Glutamatergic neuron (in vitro differentiated cells): Measurements from ENCODE around the gene STK24. TPM values are rescaled to one million over a fixed set of nuclear protein-coding genes. Genes with fewer than 3 reads are reported as not detected.

Experiments used
- DNase-seq: peaks from one replicate; pipeline ENCODE4 v3.0.0; 2022
- H3K27ac Mint-ChIP-seq: one replicate; pipeline ENCODE4 v1.8.0; 2020; ENCODE audit warnings: mild to moderate bottlenecking, mixed read lengths, inconsistent platforms; ENCODE audit not compliant: unreplicated experiment
- H3K27me3 Mint-ChIP-seq: one replicate; pipeline ENCODE4 v1.8.0; 2020; ENCODE audit warnings: mild to moderate bottlenecking, moderate library complexity, mixed read lengths, inconsistent platforms; ENCODE audit not compliant: unreplicated experiment
- H3K36me3 Mint-ChIP-seq: one replicate; pipeline ENCODE4 v1.8.0; 2020; ENCODE audit warnings: mild to moderate bottlenecking, mixed read lengths, inconsistent platforms; ENCODE audit not compliant: unreplicated experiment
- H3K4me1 Mint-ChIP-seq: one replicate; pipeline ENCODE4 v1.8.0; 2020; ENCODE audit warnings: mild to moderate bottlenecking, low read depth, mixed read lengths, inconsistent platforms; ENCODE audit not compliant: unreplicated experiment
- H3K4me3 Mint-ChIP-seq: one replicate; pipeline ENCODE4 v1.8.0; 2020; ENCODE audit warnings: mild to moderate bottlenecking, mixed read lengths, inconsistent platforms; ENCODE audit not compliant: unreplicated experiment
- H3K9me3 Mint-ChIP-seq: one replicate; pipeline ENCODE4 v1.8.0; 2020; ENCODE audit warnings: mild to moderate bottlenecking, moderate library complexity, mixed read lengths, inconsistent platforms; ENCODE audit not compliant: unreplicated experiment
- CTCF ChIP-seq: fragments of 200-600 bp; sonication (generic); IDR thresholded peaks from one replicate; pipeline ENCODE4 v1.5.0; 2021; ENCODE audit not compliant: partially characterized antibody, unreplicated experiment
- total RNA-seq: library from RNA; stranded (reverse); fragmentation: NEBNext Ultra II Directional; extraction: Animal tissue kit (Norgen Biotek cat#: 25700); gene quantifications from one replicate; pipeline ENCODE4 v1.2.1, GENCODE V29; 2021; ENCODE audit not compliant: unreplicated experiment

Gene STK24
- total RNA-seq, 1 donor from 2014 or later: 188 TPM

- Mint-ChIP-seq H3K4me3 (no peak overlapping the region), H3K36me3 (peaks cover 9% of the 10 kb centered on the region), H3K9me3 (peaks cover 11% of the 10 kb centered on the region), H3K27me3 (peaks cover 13% of the 10 kb centered on the region), H3K4me1 (peaks cover 53% of the 10 kb centered on the region), H3K27ac (no peak overlapping the region)
- TF ChIP-seq CTCF: no peak
- no peak for DNase-seq
Measured at GRCh38 chr13:98549006-98549727, 27.7 kb downstream of the STK24 start.

GRCh38 chr13:98548230-98548629 lies 28.7 kb downstream of the STK24 start:
- no peak overlapping the region for H3K4me3 Mint-ChIP-seq
- H3K27ac Mint-ChIP-seq: peak overlapping the region; percentile 74
- H3K36me3 Mint-ChIP-seq: peaks cover 9% of the 10 kb centered on the region
- peaks cover 11% of the 10 kb centered on the region for H3K9me3 Mint-ChIP-seq
- no peak for DNase-seq
- no peak for TF ChIP-seq CTCF
- peaks cover 55% of the 10 kb centered on the region for H3K4me1 Mint-ChIP-seq
- peaks cover 15% of the 10 kb centered on the region for H3K27me3 Mint-ChIP-seq

DNA sequence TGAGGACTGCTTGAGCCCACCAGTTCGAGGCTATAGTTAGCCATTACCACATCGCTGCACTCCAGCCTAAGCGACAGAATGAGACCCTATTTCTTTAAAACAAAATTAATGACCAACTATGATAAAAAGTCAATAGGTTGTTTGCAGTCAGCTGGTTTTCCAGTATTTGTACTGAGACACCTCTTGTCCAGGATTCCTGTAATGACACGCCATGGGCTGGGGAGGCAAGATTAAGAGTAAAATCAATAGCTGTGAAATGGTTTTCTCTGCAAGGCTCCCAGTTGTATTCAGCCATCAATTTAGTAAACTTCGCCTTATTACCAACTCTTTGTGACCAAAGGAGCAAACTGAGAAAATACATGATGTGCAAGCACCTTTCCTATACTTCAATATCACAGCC lies 29.5 kb downstream of the STK24 start:
- H3K27ac Mint-ChIP-seq: peak overlapping the region; percentile 74
- peaks cover 61% of the 10 kb centered on the region for H3K4me1 Mint-ChIP-seq
- H3K4me3 Mint-ChIP-seq: peak overlapping the region; percentile 35
- TF ChIP-seq CTCF: no peak
- peaks cover 9% of the 10 kb centered on the region for H3K36me3 Mint-ChIP-seq
- H3K9me3 Mint-ChIP-seq: peaks cover 16% of the 10 kb centered on the region
- H3K27me3 Mint-ChIP-seq: peaks cover 15% of the 10 kb centered on the region
- no peak for DNase-seq

GRCh38 chr13:98546402-98546801 lies 30.5 kb downstream of the STK24 start:
- H3K9me3 Mint-ChIP-seq: peaks cover 16% of the 10 kb centered on the region
- H3K4me1 Mint-ChIP-seq: peaks cover 68% of the 10 kb centered on the region
- DNase-seq: no peak
- H3K4me3 Mint-ChIP-seq: peak overlapping the region; percentile 47
- no peak for TF ChIP-seq CTCF
- peaks cover 17% of the 10 kb centered on the region for H3K27me3 Mint-ChIP-seq
- peak overlapping the region; percentile 53 for H3K27ac Mint-ChIP-seq
- peaks cover 9% of the 10 kb centered on the region for H3K36me3 Mint-ChIP-seq

DNA sequence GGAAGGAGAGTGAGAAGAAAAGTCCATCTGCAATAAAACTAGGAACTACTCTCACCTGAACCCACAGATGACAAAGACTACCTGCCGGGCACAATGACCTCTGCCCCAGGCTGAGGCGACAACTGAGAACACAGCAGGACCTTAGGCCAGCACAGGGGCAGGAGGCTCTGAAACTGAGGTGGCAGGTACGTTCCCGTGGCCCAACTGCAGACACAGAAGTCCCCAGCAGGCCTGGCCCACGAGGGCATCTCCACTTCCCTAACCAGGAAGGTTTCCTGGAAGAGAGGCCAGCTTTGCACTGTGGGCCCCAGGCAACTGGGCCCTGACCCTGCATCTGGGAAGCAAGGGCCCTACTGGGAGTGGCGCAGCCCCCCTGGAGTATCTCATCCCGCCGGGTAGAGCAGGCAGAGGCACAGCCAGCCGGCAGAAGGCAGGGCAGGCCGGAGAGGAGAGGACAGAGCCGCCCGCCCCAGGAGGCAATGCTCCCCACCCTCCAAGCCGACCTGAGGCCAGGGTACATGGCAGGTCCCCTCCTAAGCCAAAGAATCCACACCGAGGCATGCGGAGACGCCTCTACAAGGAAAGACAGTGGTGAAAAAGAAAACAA lies 32.7 kb downstream of the STK24 start:
- Mint-ChIP-seq H3K36me3 (no peaks in the 10 kb centered on the region), H3K27me3 (peaks cover 18% of the 10 kb centered on the region), H3K27ac (peak overlapping the region; percentile 89), H3K4me3 (peak overlapping the region; percentile 70), H3K4me1 (peaks cover 80% of the 10 kb centered on the region), H3K9me3 (peaks cover 28% of the 10 kb centered on the region)
- TF ChIP-seq CTCF: no peak
- DNase-seq: no peak
